ENCODE data around the gene DNAL4.

The DNAL4 gene

DNA sequence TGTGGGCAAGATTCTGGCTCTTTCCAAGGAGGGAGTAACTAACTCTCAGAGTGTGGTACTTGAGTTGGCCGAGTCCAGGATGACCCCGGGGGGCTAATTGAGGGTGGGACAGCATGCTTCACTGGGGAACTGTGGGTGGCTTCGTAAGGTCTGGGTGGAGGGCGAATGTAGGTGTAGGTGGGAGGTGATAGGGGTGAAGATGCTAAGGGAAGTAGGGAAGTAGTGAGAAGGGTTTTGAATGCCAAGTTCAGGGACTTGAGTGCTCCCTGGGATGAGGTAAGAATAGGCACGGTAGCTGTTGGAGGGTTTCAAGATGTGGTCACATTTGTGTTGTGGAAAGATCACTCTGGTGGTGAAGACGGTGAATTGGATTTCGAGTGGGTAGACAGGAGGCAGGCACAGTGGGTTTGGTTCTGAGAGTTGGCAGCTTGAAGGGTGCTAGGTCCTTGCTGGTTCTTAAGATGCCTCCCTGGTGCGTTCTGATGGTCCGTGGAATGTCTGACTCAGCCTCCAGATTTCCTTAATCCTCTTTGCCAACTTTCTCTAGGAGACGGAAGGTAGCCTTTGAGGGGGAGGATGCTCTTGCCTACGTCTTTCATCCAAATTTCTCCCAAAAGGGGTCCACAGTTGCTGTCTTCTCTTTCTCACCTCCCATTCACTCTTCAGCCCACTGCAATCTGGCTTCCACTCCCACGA, 2.5 kb upstream of the DNAL4 start:
- Histone ChIP-seq H3K4me3 (ENCODE audit: low read depth in 1 of 2, low read length in 2 of 2) (no peak overlapping the region), H3K27me3 (ENCODE audit: control insufficient read depth in 1 of 2, insufficient read depth in 2 of 2, low read length in 2 of 2) (no peaks in the 10 kb centered on the region), H3K9me3 (ENCODE audit: low read length) (no peaks in the 10 kb centered on the region), H3K4me1 (ENCODE audit: insufficient read depth, low read length) (peaks cover 16% of the 10 kb centered on the region), H3K36me3 (ENCODE audit: insufficient read depth, low read length) (no peaks in the 10 kb centered on the region), H3K9ac (ENCODE audit: low read length) (no peak overlapping the region), H3K27ac (ENCODE audit: low read depth, low read length) (no peak overlapping the region)

DNA sequence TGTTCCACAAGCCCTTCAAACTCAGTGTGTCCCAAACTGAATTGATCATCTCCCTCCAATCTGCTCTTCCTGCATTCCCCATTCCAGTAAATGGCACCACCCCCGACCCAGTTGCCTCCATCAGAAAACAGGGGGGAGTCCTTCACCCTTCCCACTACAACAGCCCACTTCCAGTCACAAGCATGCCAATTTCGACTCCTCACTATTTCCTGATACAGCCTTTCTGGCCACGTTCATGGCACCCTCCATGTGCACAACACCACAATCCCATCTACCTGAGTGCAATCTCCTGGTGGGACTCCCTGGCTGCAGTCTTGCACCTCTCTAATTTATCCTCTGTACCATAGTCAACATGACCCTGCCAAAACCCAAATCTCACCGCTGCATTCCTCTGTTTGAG, 1.6 kb upstream of the DNAL4 start:
- Histone ChIP-seq H3K36me3 (ENCODE audit: insufficient read depth, low read length) (peaks cover under 1% of the 10 kb centered on the region), H3K27ac (ENCODE audit: low read depth, low read length) (no peak overlapping the region), H3K27me3 (ENCODE audit: control insufficient read depth in 1 of 2, insufficient read depth in 2 of 2, low read length in 2 of 2) (no peaks in the 10 kb centered on the region), H3K4me1 (ENCODE audit: insufficient read depth, low read length) (peaks cover 16% of the 10 kb centered on the region), H3K9me3 (ENCODE audit: low read length) (no peaks in the 10 kb centered on the region), H3K4me3 (ENCODE audit: low read depth in 1 of 2, low read length in 2 of 2) (no peak overlapping the region), H3K9ac (ENCODE audit: low read length) (no peak overlapping the region)

DNA sequence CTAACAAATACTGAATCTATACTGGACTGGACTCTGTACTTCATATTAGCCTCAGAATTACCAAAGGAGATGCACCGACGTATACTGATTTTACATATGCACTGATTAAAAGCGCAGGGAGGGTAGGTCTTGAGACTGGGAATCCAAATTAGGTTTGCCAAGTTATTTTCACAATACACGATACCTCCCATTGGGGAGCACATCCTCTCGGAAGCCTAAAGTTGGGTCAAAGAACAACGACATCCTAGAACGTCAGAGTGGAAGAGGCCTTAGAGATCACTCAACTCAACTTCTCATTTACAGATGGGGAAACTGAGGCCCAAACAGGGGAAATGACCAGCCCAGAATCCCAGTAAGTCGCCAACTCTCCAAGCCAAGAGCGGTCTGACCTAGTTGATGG, 626 bp downstream of the DNAL4 start:
- H3K36me3 ChIP-seq (ENCODE audit: insufficient read depth, low read length) = peaks cover 12% of the 10 kb centered on the region
- no peaks in the 10 kb centered on the region for H3K27me3 ChIP-seq (ENCODE audit: control insufficient read depth in 1 of 2, insufficient read depth in 2 of 2, low read length in 2 of 2)
- peak overlapping the region; percentile 78 for H3K9ac ChIP-seq (ENCODE audit: low read length)
- H3K9me3 ChIP-seq (ENCODE audit: low read length) = no peaks in the 10 kb centered on the region
- peak overlapping the region; percentile 73 for H3K27ac ChIP-seq (ENCODE audit: low read depth, low read length)
- peaks cover 25% of the 10 kb centered on the region for H3K4me1 ChIP-seq (ENCODE audit: insufficient read depth, low read length)
- H3K4me3 ChIP-seq (ENCODE audit: low read depth in 1 of 2, low read length in 2 of 2) = peak overlapping the region; percentile 88 to 94

DNA sequence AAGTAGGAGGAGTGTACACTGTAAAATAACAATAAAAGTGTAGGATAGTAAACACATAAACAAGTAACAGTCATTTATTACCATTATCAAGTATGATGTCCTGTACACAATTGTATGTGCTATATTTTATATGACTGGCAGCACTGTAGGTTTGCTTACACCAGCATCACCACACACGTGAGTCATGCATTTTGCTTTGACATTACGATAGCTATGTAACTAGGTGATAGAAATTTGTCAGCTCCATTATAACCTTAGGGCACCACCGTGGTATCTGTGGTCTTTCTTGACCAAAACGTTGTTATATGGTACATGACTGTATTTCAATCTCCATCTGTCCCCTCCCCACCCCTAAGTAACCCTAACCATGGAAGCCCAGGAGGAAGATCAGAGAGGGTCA, 1.1 kb downstream of the DNAL4 start:
- Histone ChIP-seq H3K27ac (ENCODE audit: low read depth, low read length) (no peak overlapping the region), H3K9ac (ENCODE audit: low read length) (no peak overlapping the region), H3K4me3 (ENCODE audit: low read depth in 1 of 2, low read length in 2 of 2) (peak overlapping the region; percentile 88 to 94)

DNA sequence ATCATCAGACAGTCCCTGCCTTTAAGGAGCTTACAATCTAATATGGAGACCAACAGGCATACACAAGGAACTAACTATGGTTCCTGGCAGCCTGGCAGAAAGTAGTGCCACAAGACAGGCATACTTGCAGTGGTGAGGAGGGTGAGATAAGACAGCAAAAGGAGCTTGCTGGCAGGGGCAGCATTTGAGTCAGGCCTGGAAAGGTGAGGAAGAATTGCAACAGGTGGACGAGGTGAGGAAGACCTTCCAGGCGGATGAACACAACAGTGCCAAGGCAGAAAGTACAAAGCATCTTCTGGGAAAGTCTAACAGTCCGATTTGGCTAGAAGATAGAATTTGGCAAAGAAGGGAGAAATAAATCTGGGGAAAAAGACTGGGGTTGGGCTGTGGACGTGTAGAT, 4.3 kb downstream of the DNAL4 start:
- Histone ChIP-seq H3K9me3 (ENCODE audit: low read length) (no peaks in the 10 kb centered on the region), H3K9ac (ENCODE audit: low read length) (no peak overlapping the region), H3K4me1 (ENCODE audit: insufficient read depth, low read length) (peaks cover 37% of the 10 kb centered on the region), H3K27me3 (ENCODE audit: control insufficient read depth in 1 of 2, insufficient read depth in 2 of 2, low read length in 2 of 2) (no peaks in the 10 kb centered on the region), H3K4me3 (ENCODE audit: low read depth in 1 of 2, low read length in 2 of 2) (no peak overlapping the region), H3K27ac (ENCODE audit: low read depth, low read length) (no peak overlapping the region), H3K36me3 (ENCODE audit: insufficient read depth, low read length) (peaks cover 12% of the 10 kb centered on the region)

More for the DNA sequence above, 1.1 kb downstream of the DNAL4 start:
- H3K27me3 ChIP-seq (ENCODE audit: control insufficient read depth in 1 of 2, insufficient read depth in 2 of 2, low read length in 2 of 2) = no peaks in the 10 kb centered on the region
- no peaks in the 10 kb centered on the region for H3K9me3 ChIP-seq (ENCODE audit: low read length)
- peaks cover 12% of the 10 kb centered on the region for H3K36me3 ChIP-seq (ENCODE audit: insufficient read depth, low read length)
- H3K4me1 ChIP-seq (ENCODE audit: insufficient read depth, low read length) = peaks cover 30% of the 10 kb centered on the region

DNA sequence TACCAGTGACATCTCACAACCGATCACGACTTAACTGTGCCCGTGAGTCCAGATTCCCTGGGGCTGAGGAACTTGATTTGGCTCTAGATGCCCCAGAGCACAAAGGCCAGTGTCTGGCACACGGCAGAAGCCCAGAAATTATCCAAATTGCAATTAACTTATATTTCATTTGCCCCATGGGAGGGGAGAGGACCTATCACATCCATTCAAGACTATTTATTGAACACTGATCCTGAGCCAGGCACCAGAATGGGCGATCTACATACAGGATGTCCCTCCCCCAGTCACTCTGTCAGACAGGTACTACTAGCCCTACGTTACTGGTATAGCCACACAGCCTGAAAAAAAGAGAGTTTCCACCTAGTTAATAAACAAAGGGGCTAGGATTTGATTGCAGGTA, 5.1 kb downstream of the DNAL4 start:
- no peaks in the 10 kb centered on the region for H3K27me3 ChIP-seq (ENCODE audit: control insufficient read depth in 1 of 2, insufficient read depth in 2 of 2, low read length in 2 of 2)
- H3K4me1 ChIP-seq (ENCODE audit: insufficient read depth, low read length) = peaks cover 32% of the 10 kb centered on the region
- H3K9me3 ChIP-seq (ENCODE audit: low read length) = no peaks in the 10 kb centered on the region
- no peak overlapping the region for H3K4me3 ChIP-seq (ENCODE audit: low read depth in 1 of 2, low read length in 2 of 2)
- H3K36me3 ChIP-seq (ENCODE audit: insufficient read depth, low read length) = peaks cover 12% of the 10 kb centered on the region
- H3K27ac ChIP-seq (ENCODE audit: low read depth, low read length) = no peak overlapping the region
- H3K9ac ChIP-seq (ENCODE audit: low read length) = peak overlapping the region; percentile 3

DNA sequence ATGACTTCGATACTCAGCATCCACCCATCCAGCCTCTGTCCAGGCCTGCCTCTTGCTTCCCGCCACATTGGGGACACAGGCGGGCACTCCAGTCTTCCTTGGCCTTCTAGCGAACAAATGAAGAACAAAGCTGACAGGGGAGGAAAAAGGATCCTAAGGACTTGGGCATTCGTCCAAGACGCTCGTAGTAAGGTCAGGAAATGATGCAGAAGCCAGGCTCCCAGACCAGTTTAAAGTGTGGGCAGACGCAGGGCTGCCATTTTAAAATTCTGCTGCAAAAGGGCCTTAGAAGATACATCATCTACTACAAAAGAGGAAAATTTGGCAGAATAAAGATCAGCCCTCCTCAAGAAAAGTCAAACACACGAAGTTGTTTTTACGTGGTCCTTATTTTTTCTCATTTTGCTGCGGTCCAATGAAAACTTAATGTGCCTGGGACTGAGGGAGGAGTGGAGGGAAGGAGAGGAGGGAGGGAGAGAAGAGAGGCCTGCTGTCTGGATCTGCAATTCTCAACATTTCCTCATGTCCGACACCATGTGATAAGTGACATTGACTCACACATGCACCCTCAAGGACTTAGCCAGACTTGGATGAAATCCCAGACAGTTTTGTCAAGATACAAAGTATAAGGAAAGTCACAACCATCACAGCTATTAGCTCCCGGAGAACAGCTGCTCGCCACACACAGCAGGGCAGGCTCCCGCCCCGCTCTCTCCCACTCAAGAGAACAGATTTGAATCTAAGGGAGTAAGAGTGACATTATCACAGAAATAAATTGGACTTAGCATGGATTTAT, 5.7 kb downstream of the DNAL4 start:
- peak overlapping the region; percentile 3 for H3K9ac ChIP-seq (ENCODE audit: low read length)
- peaks cover 12% of the 10 kb centered on the region for H3K36me3 ChIP-seq (ENCODE audit: insufficient read depth, low read length)
- H3K27me3 ChIP-seq (ENCODE audit: control insufficient read depth in 1 of 2, insufficient read depth in 2 of 2, low read length in 2 of 2) = no peaks in the 10 kb centered on the region
- H3K27ac ChIP-seq (ENCODE audit: low read depth, low read length) = no peak overlapping the region
- H3K9me3 ChIP-seq (ENCODE audit: low read length) = no peaks in the 10 kb centered on the region
- no peak overlapping the region for H3K4me3 ChIP-seq (ENCODE audit: low read depth in 1 of 2, low read length in 2 of 2)
- H3K4me1 ChIP-seq (ENCODE audit: insufficient read depth, low read length) = peaks cover 29% of the 10 kb centered on the region

DNA sequence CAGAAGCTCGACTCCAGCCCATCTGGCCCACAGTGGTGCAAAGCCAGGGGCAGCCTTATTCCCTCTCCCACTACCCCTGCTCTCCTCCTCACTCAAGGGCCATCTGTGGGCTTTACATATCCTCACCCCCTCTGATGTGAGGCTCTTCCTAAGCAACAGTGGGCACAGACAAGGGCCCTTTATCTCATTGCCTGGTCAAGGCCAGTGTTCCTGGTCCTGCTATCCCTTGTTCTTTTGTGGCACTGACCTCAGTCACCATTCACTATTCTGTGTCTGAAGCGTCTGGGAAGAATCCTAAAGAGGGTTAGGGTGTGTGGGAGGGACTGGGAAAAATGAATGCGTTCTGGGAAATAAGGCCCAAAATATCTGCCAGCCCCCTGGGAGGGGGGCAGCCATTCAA, 7.3 kb downstream of the DNAL4 start:
- no peak overlapping the region for H3K9ac ChIP-seq (ENCODE audit: low read length)
- H3K36me3 ChIP-seq (ENCODE audit: insufficient read depth, low read length) = peaks cover 19% of the 10 kb centered on the region
- H3K9me3 ChIP-seq (ENCODE audit: low read length) = no peaks in the 10 kb centered on the region
- peaks cover 21% of the 10 kb centered on the region for H3K4me1 ChIP-seq (ENCODE audit: insufficient read depth, low read length)
- H3K27ac ChIP-seq (ENCODE audit: low read depth, low read length) = no peak overlapping the region
- H3K27me3 ChIP-seq (ENCODE audit: control insufficient read depth in 1 of 2, insufficient read depth in 2 of 2, low read length in 2 of 2) = no peaks in the 10 kb centered on the region
- H3K4me3 ChIP-seq (ENCODE audit: low read depth in 1 of 2, low read length in 2 of 2) = no peak overlapping the region

DNA sequence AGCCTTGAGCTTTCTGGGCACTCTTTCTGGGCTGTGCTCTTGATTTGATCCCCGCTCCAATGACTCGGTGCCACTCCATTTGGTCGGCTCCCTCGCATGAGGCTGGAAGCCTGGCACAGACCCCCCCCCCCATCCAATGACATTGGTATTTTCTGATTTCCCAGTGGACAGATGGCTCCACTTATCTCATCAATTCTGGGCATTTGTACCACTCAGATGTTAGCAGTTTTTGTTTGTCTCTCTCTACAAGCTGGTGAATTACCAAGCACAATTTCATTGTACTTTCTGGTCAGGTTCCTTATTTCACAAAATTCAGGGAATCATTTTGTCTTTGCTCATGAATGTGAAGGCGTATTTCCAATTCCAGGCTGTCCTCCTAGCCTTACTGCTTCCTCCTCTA, 9.1 kb downstream of the DNAL4 start:
- no peak overlapping the region for H3K4me3 ChIP-seq (ENCODE audit: low read depth in 1 of 2, low read length in 2 of 2)
- H3K27me3 ChIP-seq (ENCODE audit: control insufficient read depth in 1 of 2, insufficient read depth in 2 of 2, low read length in 2 of 2) = no peaks in the 10 kb centered on the region
- no peaks in the 10 kb centered on the region for H3K9me3 ChIP-seq (ENCODE audit: low read length)
- H3K36me3 ChIP-seq (ENCODE audit: insufficient read depth, low read length) = peaks cover 11% of the 10 kb centered on the region
- H3K27ac ChIP-seq (ENCODE audit: low read depth, low read length) = no peak overlapping the region
- H3K4me1 ChIP-seq (ENCODE audit: insufficient read depth, low read length) = peaks cover 21% of the 10 kb centered on the region
- H3K9ac ChIP-seq (ENCODE audit: low read length) = no peak overlapping the region

DNA sequence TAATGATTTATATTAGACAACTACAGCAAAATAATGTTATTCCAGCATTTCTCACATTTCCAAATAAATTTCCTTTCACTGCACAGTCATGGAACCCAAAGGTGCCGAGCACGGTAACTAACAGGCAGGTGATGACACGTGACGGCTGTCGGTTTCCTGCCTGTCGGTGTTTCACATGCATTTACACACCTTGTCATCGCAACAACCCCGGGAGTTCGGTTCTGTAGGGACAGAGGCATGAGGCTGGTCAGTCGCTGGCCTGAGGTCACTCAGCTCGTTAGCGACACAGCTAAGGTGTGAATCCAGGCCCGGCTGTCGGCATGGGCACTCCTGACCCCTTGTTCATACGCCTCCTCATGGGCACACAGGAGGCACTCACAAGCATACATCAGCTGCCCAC, 9.9 kb downstream of the DNAL4 start:
- Histone ChIP-seq H3K27ac (ENCODE audit: low read depth, low read length) (no peak overlapping the region), H3K4me1 (ENCODE audit: insufficient read depth, low read length) (peaks cover 19% of the 10 kb centered on the region)

DNA sequence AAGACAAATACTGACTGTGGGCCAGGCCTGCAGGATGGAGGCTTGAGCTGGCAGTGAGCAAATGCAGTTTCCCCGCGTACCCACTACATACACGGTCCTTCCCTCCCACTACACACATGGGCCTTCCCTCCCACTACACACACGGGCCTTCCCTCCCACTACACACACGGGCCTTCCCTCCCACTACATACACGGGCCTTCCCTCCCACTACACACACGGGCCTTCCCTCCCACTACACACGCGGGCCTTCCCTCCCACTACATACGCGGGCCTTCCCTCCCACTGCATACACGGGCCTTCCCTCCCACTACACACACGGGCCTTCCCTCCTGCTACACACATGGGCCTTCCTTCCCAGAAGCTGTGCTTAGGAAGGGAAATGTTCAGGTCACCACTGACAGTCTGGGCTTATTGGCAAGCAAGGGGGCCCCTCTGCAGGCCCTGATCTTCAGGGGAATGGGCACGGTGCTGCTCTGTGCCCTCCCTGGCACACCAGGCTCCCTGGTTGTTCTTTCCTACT, 10.8 kb downstream of the DNAL4 start:
- Histone ChIP-seq H3K4me1 (ENCODE audit: insufficient read depth, low read length) (peaks cover 11% of the 10 kb centered on the region), H3K36me3 (ENCODE audit: insufficient read depth, low read length) (peaks cover 21% of the 10 kb centered on the region), H3K9me3 (ENCODE audit: low read length) (no peaks in the 10 kb centered on the region), H3K4me3 (ENCODE audit: low read depth in 1 of 2, low read length in 2 of 2) (no peak overlapping the region), H3K27me3 (ENCODE audit: control insufficient read depth in 1 of 2, insufficient read depth in 2 of 2, low read length in 2 of 2) (no peaks in the 10 kb centered on the region), H3K9ac (ENCODE audit: low read length) (no peak overlapping the region), H3K27ac (ENCODE audit: low read depth, low read length) (no peak overlapping the region)

More for the DNA sequence above, 9.9 kb downstream of the DNAL4 start:
- Histone ChIP-seq H3K9ac (ENCODE audit: low read length) (no peak overlapping the region), H3K9me3 (ENCODE audit: low read length) (no peaks in the 10 kb centered on the region), H3K4me3 (ENCODE audit: low read depth in 1 of 2, low read length in 2 of 2) (no peak overlapping the region), H3K27me3 (ENCODE audit: control insufficient read depth in 1 of 2, insufficient read depth in 2 of 2, low read length in 2 of 2) (no peaks in the 10 kb centered on the region), H3K36me3 (ENCODE audit: insufficient read depth, low read length) (peaks cover 12% of the 10 kb centered on the region)
